Measurements from ENCODE around the gene MDFIC.

GRCh38 chr7:114934086-114934485 lies 12.2 kb downstream of the MDFIC start:
- TF ChIP-seq, protein P1, sequence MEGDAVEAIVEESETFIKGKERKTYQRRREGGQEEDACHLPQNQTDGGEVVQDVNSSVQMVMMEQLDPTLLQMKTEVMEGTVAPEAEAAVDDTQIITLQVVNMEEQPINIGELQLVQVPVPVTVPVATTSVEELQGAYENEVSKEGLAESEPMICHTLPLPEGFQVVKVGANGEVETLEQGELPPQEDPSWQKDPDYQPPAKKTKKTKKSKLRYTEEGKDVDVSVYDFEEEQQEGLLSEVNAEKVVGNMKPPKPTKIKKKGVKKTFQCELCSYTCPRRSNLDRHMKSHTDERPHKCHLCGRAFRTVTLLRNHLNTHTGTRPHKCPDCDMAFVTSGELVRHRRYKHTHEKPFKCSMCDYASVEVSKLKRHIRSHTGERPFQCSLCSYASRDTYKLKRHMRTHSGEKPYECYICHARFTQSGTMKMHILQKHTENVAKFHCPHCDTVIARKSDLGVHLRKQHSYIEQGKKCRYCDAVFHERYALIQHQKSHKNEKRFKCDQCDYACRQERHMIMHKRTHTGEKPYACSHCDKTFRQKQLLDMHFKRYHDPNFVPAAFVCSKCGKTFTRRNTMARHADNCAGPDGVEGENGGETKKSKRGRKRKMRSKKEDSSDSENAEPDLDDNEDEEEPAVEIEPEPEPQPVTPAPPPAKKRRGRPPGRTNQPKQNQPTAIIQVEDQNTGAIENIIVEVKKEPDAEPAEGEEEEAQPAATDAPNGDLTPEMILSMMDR (conservative IDR thresholded peaks at IDR 0.05; ENCODE audit: low read depth in 2 of 2): no peak
- TF ChIP-seq POLR2AphosphoS5 (IDR thresholded peaks at IDR 0.05; ENCODE audit: low read depth): no peak
- TF ChIP-seq EZH2phosphoT487 (IDR thresholded peaks at IDR 0.05; ENCODE audit: unreplicated experiment): no peak
- TF ChIP-seq, protein P2, sequence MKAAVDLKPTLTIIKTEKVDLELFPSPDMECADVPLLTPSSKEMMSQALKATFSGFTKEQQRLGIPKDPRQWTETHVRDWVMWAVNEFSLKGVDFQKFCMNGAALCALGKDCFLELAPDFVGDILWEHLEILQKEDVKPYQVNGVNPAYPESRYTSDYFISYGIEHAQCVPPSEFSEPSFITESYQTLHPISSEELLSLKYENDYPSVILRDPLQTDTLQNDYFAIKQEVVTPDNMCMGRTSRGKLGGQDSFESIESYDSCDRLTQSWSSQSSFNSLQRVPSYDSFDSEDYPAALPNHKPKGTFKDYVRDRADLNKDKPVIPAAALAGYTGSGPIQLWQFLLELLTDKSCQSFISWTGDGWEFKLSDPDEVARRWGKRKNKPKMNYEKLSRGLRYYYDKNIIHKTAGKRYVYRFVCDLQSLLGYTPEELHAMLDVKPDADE (IDR thresholded peaks at IDR 0.05): no peak
- TF ChIP-seq REST (IDR thresholded peaks at IDR 0.05; ENCODE audit: unreplicated experiment): no peak
- no peak for TF ChIP-seq EZH2 (IDR thresholded peaks at IDR 0.05; ENCODE audit: low read depth, unreplicated experiment)
